Activated naive CD4-positive, alpha-beta T cell (primary cell): ENCODE measurements around the gene TREM1.
"Not testable (repeated sequence)": the region's sequence is repeated elsewhere in the genome, so short reads cannot be mapped to it uniquely, and the experiment has no call there.

Source experiments
- DNase-seq, 4 experiments: peaks; one replicate each; lab custom pipeline; 2025; lab: John Stamatoyannopoulos, UW

The TREM1 gene

GRCh38 chr6:41258196-41258493, 28.3 kb downstream of the TREM1 start:
- DNase-seq: no peak

- no peak for DNase-seq
Measured at GRCh38 chr6:41257369-41258195, 28.9 kb downstream of the TREM1 start.

DNA sequence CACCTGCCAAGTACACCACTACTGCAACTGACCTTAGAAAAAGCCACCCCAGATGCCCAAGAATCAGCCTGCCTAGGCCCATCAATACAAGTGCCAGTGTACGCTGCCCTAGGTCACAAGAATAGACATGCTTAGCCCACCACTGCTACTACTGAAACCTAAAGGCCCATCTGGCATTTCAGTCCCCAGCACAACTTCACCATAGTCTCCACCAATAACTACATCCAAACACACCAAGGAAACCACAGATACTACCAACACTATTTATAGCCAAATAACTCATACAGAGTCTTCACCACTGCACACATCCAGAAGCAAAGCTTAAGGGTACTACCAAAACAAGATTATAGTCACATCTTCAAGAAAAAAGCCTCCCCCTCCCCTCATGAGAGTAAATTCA, 30.1 kb downstream of the TREM1 start:
- DNase-seq: no peak

GRCh38 chr6:41255638-41256246, 30.7 kb downstream of the TREM1 start:
- no peak for DNase-seq

DNA sequence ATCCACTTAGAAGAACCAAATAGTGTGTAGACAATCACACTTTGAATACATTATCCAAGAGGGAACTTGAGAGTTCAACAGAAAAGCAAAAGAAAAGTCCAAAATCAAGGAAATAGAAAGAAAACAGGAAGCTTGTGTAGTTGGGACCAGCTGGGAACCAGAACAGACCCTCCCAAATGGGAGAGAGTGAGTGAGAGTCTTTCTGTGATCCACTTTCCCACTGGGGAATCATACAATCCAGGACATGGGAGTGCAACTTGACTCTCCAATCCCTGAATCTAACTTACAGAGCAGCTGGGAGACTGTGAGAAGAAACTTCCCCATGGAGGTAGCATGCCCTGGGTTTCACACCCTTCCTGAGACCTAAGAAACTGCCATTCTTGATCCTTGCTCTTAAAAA, 31.4 kb downstream of the TREM1 start:
- DNase-seq: no peak

DNA sequence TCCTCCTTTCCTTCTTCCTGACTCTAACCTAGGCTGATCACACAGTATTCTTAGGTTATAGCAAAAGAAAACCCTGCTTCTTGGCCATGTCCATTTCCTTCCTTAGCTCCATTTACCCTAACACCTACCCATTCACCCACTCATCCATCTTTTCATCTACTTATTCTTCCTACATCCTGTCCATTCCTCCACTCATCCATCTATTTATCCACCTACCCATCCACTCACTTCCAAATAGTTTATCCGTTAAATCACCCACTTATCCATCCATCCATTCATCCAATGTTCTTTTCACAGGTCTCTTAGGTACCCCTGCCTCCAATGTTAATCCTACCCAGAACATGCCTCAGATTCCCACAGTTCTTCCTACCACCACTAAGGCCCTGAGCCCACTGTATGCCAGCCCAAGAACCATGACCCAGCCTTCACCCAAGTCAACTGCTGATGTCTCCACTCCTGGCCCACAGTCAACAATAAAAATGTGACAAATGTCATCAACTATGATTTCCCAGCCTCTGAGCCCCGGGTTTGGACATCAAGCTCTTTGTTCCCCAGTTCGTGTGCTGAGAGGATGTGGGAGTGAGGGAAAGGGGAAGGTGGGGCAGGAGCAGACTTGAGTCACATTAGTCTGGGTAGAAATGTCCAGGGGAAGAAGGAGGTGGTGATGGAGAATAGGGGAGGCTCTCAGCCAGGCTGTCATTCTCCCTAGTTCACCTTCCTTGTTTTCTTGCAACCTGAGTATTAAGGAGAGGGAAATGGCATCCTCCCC, 33.9 kb downstream of the TREM1 start:
- no peak for DNase-seq

GRCh38 chr6:41247882-41248705, 38.4 kb downstream of the TREM1 start:
- DNase-seq: no peak

- DNase-seq: no peak
Measured at GRCh38 chr6:41247288-41247865, 39.1 kb downstream of the TREM1 start.

DNA sequence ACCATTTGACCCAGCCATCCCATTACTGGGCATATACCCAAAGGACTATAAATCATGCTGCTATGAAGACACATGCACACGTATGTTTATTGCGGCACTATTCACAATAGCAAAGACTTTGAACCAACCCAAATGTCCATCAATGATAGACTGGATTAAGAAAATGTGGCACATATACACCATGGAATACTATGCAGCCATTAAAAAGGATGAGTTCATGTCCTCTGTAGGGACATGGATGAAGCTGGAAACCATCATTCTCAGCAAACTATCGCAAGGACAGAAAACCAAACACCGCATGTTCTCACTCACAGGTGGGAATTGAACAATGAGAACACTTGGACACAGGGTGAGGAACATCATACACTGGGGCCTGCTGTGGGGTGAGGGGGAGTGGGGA, 40.0 kb downstream of the TREM1 start:
- not testable (repeated sequence) for DNase-seq

GRCh38 chr6:41239467-41240159, 46.9 kb downstream of the TREM1 start:
- DNase-seq: no peak

DNA sequence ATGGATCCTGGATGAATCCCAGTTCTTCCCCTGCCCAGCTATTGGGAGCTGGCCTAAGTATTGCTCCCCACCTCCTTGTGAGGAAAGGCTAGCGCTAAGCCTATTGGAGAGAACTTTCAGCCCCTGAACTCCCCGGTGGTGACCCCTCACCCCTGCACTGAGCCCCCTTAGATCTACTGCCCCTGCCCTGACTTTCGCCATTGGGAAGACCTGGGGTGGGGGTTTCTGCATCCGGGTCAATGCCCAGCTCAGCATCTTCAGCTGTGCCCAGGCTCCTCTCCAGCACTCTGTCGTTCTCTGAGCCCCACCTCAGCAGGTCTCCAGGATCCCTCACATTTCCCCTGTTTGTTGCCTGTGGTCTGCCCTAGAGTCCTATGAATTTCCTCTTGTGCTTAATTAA, 49.4 kb downstream of the TREM1 start:
- DNase-seq: no peak

GRCh38 chr6:41236276-41236675, 50.2 kb downstream of the TREM1 start:
- no peak for DNase-seq

DNA sequence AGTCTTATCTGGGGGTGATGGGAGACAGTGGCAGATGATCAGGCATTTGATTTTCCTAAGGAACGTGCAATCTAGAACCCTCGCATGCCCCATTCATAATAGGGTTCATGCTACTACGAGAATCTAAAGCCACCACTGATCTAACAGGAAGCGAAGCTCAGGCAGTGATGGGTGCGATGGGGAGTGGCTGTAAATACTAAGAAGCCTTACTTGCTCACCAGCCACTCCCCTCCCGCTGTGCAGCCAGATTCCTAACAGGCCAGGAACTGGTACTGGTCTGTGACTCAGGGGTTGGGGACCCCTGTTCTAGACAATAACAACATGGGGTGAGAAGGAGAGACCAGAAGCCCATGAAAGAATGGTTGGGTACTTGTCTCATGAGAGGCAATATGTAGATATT, 53.8 kb downstream of the TREM1 start:
- DNase-seq: no peak

DNA sequence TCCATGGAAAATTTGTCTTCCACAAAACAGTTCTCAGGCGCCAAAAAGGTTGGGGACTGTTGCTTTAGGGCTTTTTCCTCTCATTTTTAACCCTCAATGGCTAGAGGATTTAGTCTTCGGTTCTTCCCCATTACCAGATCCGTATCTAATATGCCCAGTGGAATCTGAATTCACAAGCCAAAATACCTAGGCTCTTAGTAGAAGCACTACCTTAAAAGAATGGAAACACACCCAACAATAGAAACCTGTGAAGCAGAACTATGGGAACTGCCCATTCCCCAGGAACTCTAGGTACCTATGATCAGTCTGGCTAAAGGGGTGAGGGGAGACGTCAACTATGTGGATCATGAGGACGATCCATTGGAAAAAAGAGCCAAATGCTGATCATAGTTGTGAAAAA, 55.2 kb downstream of the TREM1 start:
- no peak for DNase-seq

GRCh38 chr6:41229721-41230120, 56.8 kb downstream of the TREM1 start:
- no peak for DNase-seq

- no peak for DNase-seq
Measured at GRCh38 chr6:41228616-41229015, 57.9 kb downstream of the TREM1 start.

- no peak for DNase-seq
Measured at GRCh38 chr6:41228096-41228495, 58.4 kb downstream of the TREM1 start, which contains the start of gene TREML4. Gene TREML4, plus strand, starts transcription at chr6:41228349. Its CDS starts 79 bp downstream, at chr6:41228428.

GRCh38 chr6:41226752-41227151, 59.7 kb downstream of the TREM1 start:
- no peak for DNase-seq

DNA sequence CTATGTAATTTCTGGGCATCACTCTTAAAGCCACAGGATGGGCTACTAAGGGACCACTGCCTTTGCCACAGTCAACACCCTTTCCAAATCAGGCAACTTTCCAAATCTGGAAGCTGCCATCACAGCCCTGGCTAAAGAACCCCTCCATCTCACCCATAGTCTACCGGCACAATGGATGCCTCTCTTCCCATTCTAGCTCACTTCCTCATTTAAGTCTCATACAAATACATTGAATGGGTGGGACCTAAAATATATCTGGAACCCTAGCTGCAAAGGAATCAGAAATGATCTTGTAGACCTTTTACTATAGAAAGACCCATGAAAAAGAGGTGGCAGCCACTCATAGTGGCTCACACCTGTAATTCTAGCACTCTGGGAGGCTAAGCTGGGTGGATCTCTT, 61.7 kb downstream of the TREM1 start:
- no peak for DNase-seq
